ENCODE data around the gene UST.

DNA sequence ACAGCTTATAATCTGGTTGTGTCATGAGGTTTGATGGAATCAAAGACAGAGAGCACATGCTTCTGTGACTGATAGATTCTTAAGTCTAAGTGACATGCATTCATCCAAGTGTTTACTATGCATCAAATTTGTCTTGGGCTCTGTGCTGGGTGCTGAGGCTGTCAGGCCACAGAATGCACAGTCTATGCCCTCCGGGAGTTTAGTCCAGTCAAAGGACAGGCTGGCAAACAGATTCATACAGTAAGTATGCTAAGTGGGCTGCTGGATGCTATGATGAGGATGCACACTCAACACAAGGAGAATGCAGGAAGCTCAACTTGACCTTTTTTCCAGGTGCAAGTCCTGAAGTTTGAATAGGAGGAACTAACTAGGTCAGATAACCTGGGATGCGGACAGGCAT, 146.7 kb downstream of the UST start:
- TF ChIP-seq POLR2A (IDR thresholded peaks at IDR 0.05; ENCODE audit: low read length), result no peak
- TF ChIP-seq GATA1 (IDR thresholded peaks at IDR 0.05; ENCODE audit: low read depth, low read length), result no peak

Measured in erythroblast (primary cell).